ENCODE results near the gene CDC42BPA. TPM values are rescaled to one million over a fixed set of nuclear protein-coding genes. Genes with fewer than 3 reads are reported as not detected.

Gene CDC42BPA
- total and polyA plus RNA-seq, 2 of the 8 experiments (the other 6 are each of a cell fraction or from before 2014, with no cell fraction given): 7.1 to 28.5 TPM

DNA sequence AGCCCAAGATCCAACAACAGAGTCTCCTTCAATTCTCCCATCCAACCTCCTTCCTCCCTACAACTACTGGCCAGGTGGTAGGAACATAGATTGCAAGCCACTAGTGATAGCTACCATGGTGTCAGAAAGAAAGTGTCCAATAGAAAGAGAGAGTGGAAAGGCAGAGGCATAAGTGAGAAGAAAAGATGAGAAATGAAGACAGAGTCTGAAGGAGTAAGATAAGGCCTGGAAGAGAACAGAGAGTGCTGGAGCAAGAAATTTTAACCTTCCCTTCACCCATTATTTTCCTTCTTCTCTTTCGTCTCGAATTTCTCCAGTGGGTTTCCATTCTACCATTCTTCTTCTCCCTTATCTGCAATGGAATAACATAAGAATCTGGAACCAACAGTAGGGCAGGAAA is 57.9 kb downstream of the CDC42BPA start (continued):
- TF ChIP-seq, protein P1, sequence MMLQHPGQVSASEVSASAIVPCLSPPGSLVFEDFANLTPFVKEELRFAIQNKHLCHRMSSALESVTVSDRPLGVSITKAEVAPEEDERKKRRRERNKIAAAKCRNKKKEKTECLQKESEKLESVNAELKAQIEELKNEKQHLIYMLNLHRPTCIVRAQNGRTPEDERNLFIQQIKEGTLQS (IDR thresholded peaks at IDR 0.05; ENCODE audit: insufficient read depth, low read depth, low read length): no peak
- TF ChIP-seq HDAC6 (IDR thresholded peaks at IDR 0.05; ENCODE audit: low read depth, low read length) (no peak), POLR2A (IDR thresholded peaks at IDR 0.05; ENCODE audit: control extremely low read depth in 1 of 2, low read depth in 2 of 2, low read length in 2 of 2) (no peak)
- TF ChIP-seq, protein P2, sequence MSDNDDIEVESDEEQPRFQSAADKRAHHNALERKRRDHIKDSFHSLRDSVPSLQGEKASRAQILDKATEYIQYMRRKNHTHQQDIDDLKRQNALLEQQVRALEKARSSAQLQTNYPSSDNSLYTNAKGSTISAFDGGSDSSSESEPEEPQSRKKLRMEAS (IDR thresholded peaks at IDR 0.05): no peak

Data from H1 (cell line).